Stimulated activated CD8-positive, alpha-beta memory T cell treated with anti-CD3 and anti-CD28 coated beads, Interleukin-12 subunit alpha, Interleukin-12 subunit beta, amount 100 ng/mL, for 4 hours (primary cell): ENCODE results near the gene LMTK3.

Experiments used
- DNase-seq: peaks from one replicate; pipeline ENCODE4 v3.0.0-alpha.2; 2020; ENCODE audit warnings: low read depth

LMTK3 gene

GRCh38 chr19:48511800-48512503 is at the start of gene LMTK3:
Gene LMTK3, minus strand, starts transcription at chr19:48511835. Its CDS starts 259 bp downstream, at chr19:48511576.
- peak; percentile 55 for DNase-seq

GRCh38 chr19:48561412-48561811 is 49.8 kb upstream of the LMTK3 start:
- no peak for DNase-seq

GRCh38 chr19:48560095-48560530 is 48.5 kb upstream of the LMTK3 start:
- no peak for DNase-seq

- no peak for DNase-seq
Observed at GRCh38 chr19:48558018-48558684, 46.5 kb upstream of the LMTK3 start.

GRCh38 chr19:48556825-48557224 is 45.2 kb upstream of the LMTK3 start:
- no peak for DNase-seq

GRCh38 chr19:48556163-48556562 is 44.5 kb upstream of the LMTK3 start:
- DNase-seq, result no peak

GRCh38 chr19:48554385-48555091 is 42.9 kb upstream of the LMTK3 start:
- no peak for DNase-seq

- no peak for DNase-seq
Observed at GRCh38 chr19:48553676-48554384, 42.2 kb upstream of the LMTK3 start.

GRCh38 chr19:48552406-48553322 is 41.0 kb upstream of the LMTK3 start:
- DNase-seq, result no peak

- DNase-seq, result no peak
Observed at GRCh38 chr19:48551437-48552302, 40.0 kb upstream of the LMTK3 start, which contains the start of gene SULT2B1. Gene SULT2B1, plus strand, starts transcription at chr19:48552172. Its CDS starts 81 bp downstream, at chr19:48552253.

GRCh38 chr19:48549380-48549779 is 37.7 kb upstream of the LMTK3 start:
- DNase-seq, result no peak

GRCh38 chr19:48548253-48548911 is 36.7 kb upstream of the LMTK3 start:
- no peak for DNase-seq

GRCh38 chr19:48547722-48548121 is 36.1 kb upstream of the LMTK3 start:
- DNase-seq, result no peak

GRCh38 chr19:48544856-48545750 is 33.5 kb upstream of the LMTK3 start:
- DNase-seq, result no peak

- DNase-seq, result no peak
Observed at GRCh38 chr19:48543121-48543710, 31.6 kb upstream of the LMTK3 start.

GRCh38 chr19:48541813-48542212 is 30.2 kb upstream of the LMTK3 start:
- no peak for DNase-seq

- no peak for DNase-seq
Observed at GRCh38 chr19:48540110-48540509, 28.5 kb upstream of the LMTK3 start.

- DNase-seq, result no peak
Observed at GRCh38 chr19:48539503-48540096, 28.0 kb upstream of the LMTK3 start.
